ENCODE results near the gene TAMALIN.

Gene TAMALIN

DNA sequence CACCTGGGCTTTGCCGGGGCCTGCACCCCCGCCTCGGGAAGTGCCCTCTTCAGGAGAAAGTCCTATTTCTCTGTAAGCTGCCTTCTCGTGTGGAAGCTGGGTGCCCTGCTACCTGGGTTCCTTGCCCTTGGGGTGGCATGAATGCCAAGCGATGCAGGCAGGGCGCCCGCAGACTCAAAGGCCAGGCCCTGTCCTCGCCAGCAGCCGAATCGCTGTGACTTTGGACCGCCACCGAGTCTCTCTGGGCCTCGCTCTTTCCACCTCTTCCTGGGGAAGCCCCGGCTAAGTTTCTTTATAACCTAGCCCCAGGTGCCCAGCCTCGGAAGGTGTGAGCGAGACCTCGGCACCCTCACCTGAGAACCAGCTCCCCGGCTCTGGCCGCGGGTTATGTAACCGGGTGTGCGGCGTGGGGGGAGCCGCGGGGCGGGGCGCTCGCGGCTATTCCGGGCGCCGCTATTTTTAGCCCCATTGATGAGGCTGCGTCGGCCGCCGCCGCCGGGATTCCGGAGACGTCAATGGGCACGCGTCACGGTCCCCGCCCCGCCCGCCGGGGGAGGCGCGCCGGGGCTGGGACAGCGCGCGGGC lies 29.9 kb downstream of the TAMALIN start:
- no peaks in the 10 kb centered on the region for H3K36me3 ChIP-seq
- H3K4me1 ChIP-seq = peaks cover 47 to 94% (median 86%) of the 10 kb centered on the region in 10 experiments
- H4K20me1 ChIP-seq = peaks cover 0 to 36% (median 6%) of the 10 kb centered on the region in 11 experiments; a peak in 5 of 22 replicates
- no peaks in the 10 kb centered on the region for H3K9me3 ChIP-seq (replicated peaks in 1 of 11)
- peaks cover 0 to 8% (median 0%) of the 10 kb centered on the region in 11 experiments; a peak in 2 of 22 replicates for H3K27me3 ChIP-seq
- TF ChIP-seq Cebpa-rat (IDR thresholded peaks at IDR 0.05) = no peak
- H3K4me2 ChIP-seq = peak overlapping the region; percentile 97 to 100 (median 99)
- H3K4me3 ChIP-seq = peak overlapping the region; percentile 64 to 82 (median 72)
- H3K27ac ChIP-seq = peak overlapping the region; percentile 24 to 80 (median 61); a peak in 19 of 22 replicates
- peak overlapping the region in 9 of 11 experiments; percentile 27 to 92 (median 74); a peak in 15 of 22 replicates for H3K9ac ChIP-seq

DNA sequence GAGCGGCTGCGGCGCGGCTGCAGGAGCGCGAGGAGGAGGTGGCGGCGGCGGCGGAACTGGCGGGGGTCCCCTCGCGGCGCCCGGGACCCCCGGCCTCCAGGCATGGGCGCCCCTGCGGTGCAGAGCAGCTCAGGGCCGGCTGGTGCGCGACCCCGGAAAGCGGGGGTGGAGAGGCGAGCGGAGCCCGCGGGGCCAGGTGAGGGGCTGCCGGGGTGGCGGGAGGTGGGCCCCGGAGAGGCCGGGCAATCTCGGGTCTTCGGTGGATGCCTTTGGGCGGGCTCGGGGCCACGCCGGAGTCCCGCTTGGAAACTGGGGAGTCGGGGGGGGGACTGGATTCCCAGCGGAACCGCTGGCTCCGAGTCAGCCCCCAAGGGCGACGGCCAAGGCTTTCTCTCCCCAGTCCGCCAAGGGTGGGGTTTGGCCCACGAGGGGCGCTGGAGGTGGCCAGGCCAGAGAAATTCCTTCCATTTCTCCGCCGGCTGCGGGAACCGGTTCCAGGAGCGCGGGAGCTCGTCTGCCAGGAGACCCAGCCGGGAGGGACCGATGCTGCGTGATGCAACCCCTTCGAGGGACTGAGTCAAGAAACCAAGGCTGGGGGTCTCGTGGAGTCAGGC lies 30.6 kb downstream of the TAMALIN start:
- Histone ChIP-seq H3K4me1 (peaks cover 54 to 94% (median 86%) of the 10 kb centered on the region in 10 experiments), H3K27me3 (peaks cover 0 to 8% (median 0%) of the 10 kb centered on the region in 11 experiments; a peak in 2 of 22 replicates), H3K4me3 (peak overlapping the region; percentile 64 to 82 (median 72)), H3K9me3 (replicated peaks in 1 of 11) (no peaks in the 10 kb centered on the region), H3K27ac (peak overlapping the region; percentile 60 to 88 (median 74)), H3K9ac (peak overlapping the region; percentile 69 to 92 (median 81)), H3K4me2 (peak overlapping the region; percentile 97 to 100 (median 99)), H4K20me1 (peaks cover 0 to 42% (median 6%) of the 10 kb centered on the region in 11 experiments; a peak in 6 of 22 replicates), H3K36me3 (no peaks in the 10 kb centered on the region)
- TF ChIP-seq Cebpa-rat (IDR thresholded peaks at IDR 0.05) = no peak

DNA sequence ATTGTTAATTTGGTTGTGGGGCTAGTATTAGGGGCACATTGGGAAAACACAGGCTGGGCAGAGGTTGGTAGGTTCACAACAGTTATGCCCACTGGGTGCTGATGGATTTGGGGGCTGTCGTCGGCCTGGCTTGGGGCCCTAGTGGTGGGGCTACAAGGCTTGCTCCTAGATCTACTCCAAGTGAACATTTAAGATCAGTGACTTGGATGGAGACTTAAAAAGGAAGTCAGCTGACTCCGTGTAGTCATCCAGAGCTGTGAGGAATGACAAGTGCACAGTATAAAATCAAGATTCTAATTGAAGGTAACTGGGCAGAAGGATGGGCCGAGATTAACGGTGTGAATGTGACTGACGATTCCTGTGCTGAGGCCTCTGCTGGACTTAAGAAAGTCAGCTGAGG lies 31.7 kb downstream of the TAMALIN start:
- peaks cover 0 to 6% (median 0%) of the 10 kb centered on the region in 11 experiments; a peak in 1 of 22 replicates for H3K36me3 ChIP-seq
- H3K27ac ChIP-seq = 0 out of 22 replicates have a peak overlapping the region, but pooled peaks of 1 of the 11 experiments have one; percentile 10
- peak overlapping the region in 6 of 11 experiments; percentile 37 to 92 (median 84); a peak in 9 of 22 replicates for H3K9ac ChIP-seq
- no peaks in the 10 kb centered on the region for H3K9me3 ChIP-seq (replicated peaks in 1 of 11)
- H3K4me2 ChIP-seq = peak overlapping the region; percentile 97 to 100 (median 99)
- peaks cover 0 to 49% (median 6%) of the 10 kb centered on the region in 11 experiments; a peak in 6 of 22 replicates for H4K20me1 ChIP-seq
- no peak for TF ChIP-seq Cebpa-rat (IDR thresholded peaks at IDR 0.05)
- peak overlapping the region in 5 of 10 experiments; percentile 72 to 82 (median 78); a peak in 9 of 20 replicates for H3K4me3 ChIP-seq
- peaks cover 0 to 8% (median 0%) of the 10 kb centered on the region in 11 experiments; a peak in 2 of 22 replicates for H3K27me3 ChIP-seq
- peaks cover 57 to 96% (median 88%) of the 10 kb centered on the region in 10 experiments for H3K4me1 ChIP-seq

DNA sequence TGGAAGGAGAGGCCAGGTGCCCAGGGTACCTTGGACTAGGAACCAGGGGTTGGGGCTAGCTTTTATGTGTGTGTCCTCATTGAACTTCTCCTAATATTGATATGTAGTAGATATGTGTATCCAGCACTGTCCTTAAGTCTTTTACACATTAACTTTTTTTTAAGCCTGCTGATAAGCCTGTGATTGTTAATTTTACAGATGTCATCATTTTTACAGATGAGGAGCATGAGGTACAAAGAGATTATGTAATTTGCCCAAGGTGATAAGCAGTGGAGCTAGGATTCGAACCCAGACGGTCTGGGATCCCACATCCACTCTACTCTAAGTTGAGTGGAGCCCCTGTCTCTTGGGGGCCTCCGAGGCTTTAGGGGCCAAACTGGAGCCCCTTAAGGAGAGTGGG lies 34.3 kb downstream of the TAMALIN start:
- no peak for TF ChIP-seq Cebpa-rat (IDR thresholded peaks at IDR 0.05)
- Histone ChIP-seq H3K4me1 (peaks cover 51 to 88% (median 75%) of the 10 kb centered on the region in 10 experiments), H3K9me3 (replicated peaks in 1 of 11) (no peaks in the 10 kb centered on the region), H4K20me1 (peaks cover 0 to 49% (median 6%) of the 10 kb centered on the region in 11 experiments; a peak in 6 of 22 replicates), H3K27ac (no peak overlapping the region; a peak in 1 of 22 replicates), H3K36me3 (peaks cover 0 to 10% (median 0%) of the 10 kb centered on the region in 11 experiments; a peak in 2 of 22 replicates), H3K27me3 (peaks cover 0 to 3% (median 0%) of the 10 kb centered on the region in 11 experiments; a peak in 1 of 22 replicates), H3K4me3 (no peak overlapping the region), H3K9ac (no peak overlapping the region), H3K4me2 (peak overlapping the region in 9 of 11 experiments; percentile 69 to 99 (median 88); a peak in 17 of 22 replicates)

DNA sequence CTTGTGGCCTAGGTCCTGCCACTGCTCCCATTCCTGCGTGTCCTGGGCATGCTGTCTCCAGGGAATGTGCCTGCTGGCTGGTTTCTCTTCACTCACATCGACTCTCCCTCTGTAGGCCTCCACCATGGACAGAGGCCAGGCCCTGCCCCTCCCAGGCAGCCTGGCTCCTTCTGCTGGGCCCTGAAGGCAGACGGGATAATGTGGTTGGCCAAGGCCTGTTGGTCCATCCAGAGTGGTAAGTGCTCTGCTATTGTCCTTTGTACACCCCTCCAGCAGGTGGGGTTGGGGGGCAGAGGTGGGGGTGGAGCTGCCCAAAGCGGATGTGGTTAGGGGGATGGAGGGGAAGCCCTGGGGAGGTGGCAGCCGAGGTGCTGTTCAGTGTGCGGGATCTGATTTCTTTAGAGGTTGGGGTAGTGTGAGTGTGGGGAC lies 35.0 kb downstream of the TAMALIN start:
- peaks cover 51 to 88% (median 75%) of the 10 kb centered on the region in 10 experiments for H3K4me1 ChIP-seq
- peak overlapping the region in 5 of 11 experiments; percentile 20 to 58 (median 33); a peak in 7 of 22 replicates for H3K27ac ChIP-seq
- TF ChIP-seq Cebpa-rat (IDR thresholded peaks at IDR 0.05) = no peak
- H3K4me3 ChIP-seq = no peak overlapping the region
- peak overlapping the region in 6 of 11 experiments; percentile 2 to 55 (median 8); a peak in 6 of 22 replicates for H3K9ac ChIP-seq
- peaks cover 0 to 10% (median 0%) of the 10 kb centered on the region in 11 experiments; a peak in 2 of 22 replicates for H3K36me3 ChIP-seq
- peak overlapping the region; percentile 68 to 93 (median 80) for H3K4me2 ChIP-seq
- H3K27me3 ChIP-seq = no peaks in the 10 kb centered on the region; a peak in 1 of 22 replicates
- H3K9me3 ChIP-seq (replicated peaks in 1 of 11) = no peaks in the 10 kb centered on the region
- H4K20me1 ChIP-seq = peaks cover 0 to 49% (median 5%) of the 10 kb centered on the region in 11 experiments; a peak in 6 of 22 replicates

DNA sequence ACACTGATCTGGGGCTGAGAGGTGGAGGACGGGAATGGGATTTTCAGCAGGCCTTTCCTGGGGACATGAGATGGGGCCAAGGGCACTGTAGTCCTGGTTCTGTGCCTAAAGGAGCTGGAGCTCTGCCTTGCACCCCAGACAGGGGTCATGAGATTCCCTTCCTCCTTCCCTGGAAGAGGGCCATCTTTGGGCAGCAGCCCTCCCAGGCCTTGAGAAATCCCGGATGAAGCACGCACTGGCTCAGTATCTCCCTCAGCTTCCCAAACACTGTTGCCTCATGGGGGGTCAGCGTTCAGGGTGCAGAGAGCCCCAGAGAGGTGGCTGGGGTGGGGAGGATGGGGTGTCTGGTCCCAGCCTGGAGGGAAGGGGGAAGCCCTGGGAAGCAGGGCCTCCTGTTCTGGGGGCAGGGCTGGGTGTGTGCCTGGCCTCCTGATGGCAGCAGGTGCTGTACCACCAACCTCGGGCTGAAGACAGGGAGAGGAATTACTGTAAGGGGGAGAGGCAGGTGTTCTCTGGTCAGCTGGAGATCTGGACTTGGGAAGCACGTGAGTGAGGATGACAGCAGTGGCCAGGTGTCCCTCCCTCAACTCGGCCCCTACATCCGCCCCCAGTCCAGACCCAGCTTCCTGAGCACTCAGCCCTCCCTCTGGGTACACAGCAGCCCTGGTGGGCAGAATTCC lies 36.1 kb downstream of the TAMALIN start:
- H3K4me2 ChIP-seq = peak overlapping the region; percentile 68 to 93 (median 80)
- no peak for TF ChIP-seq Cebpa-rat (IDR thresholded peaks at IDR 0.05)
- no peak overlapping the region for H3K4me3 ChIP-seq

DNA sequence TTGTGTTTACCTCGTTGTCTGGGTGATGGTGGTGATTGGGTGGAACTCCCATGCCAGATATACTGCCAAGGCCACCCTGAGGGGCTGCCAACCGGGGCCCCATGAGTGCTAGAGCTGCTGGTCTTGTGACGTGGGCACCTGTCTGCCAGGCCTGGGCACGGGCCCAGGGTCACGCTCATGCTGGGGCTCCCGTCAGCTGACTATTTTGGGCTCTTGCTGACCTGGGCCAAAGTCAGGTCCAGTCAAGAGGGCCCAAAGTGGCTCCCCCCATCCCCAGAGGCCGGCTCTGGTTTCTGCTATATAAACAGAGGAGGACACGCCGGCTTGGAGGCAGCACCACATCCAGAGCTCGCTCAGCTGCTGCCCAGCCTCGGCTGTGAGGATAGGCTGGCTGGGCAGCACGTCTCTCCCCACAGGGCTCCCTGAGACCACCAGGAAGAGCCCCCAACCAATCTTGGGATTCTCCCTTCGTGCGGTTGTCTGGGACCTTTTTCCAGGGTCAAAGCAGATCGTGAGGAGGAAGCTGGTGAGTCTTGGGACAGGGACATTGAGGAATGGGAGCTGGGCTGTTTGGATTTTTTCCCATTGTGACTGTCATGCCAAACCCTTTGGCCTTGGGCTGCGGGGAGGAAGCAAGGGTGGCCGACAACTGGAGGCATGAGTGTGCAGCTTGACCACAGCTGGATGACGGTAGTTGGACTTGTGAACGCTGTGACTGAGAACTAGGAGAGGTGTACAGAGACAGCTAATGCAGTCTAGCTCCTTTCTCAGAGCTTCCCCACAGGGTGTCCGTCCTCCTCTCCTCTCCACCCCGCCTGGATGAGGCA lies 36.9 kb downstream of the TAMALIN start:
- peak overlapping the region in 1 of 11 experiments; percentile 12; a peak in 2 of 22 replicates for H3K9ac ChIP-seq
- H3K4me2 ChIP-seq = peak overlapping the region in 6 of 11 experiments; percentile 69 to 88 (median 81); a peak in 11 of 22 replicates
- TF ChIP-seq Cebpa-rat (IDR thresholded peaks at IDR 0.05) = no peak
- no peaks in the 10 kb centered on the region for H3K9me3 ChIP-seq (replicated peaks in 1 of 11)
- no peak overlapping the region; a peak in 1 of 22 replicates for H3K27ac ChIP-seq
- peaks cover 0 to 44% (median 2%) of the 10 kb centered on the region in 11 experiments; a peak in 6 of 22 replicates for H4K20me1 ChIP-seq
- no peaks in the 10 kb centered on the region for H3K27me3 ChIP-seq
- H3K4me1 ChIP-seq = peaks cover 51 to 81% (median 67%) of the 10 kb centered on the region in 10 experiments
- H3K36me3 ChIP-seq = peaks cover 0 to 10% (median 0%) of the 10 kb centered on the region in 11 experiments; a peak in 2 of 22 replicates
- H3K4me3 ChIP-seq = no peak overlapping the region

More for the DNA sequence above, 36.1 kb downstream of the TAMALIN start:
- H3K27me3 ChIP-seq = no peaks in the 10 kb centered on the region
- H3K27ac ChIP-seq = peak overlapping the region in 2 of 11 experiments; percentile 33 to 58; a peak in 6 of 22 replicates
- peaks cover 0 to 49% (median 5%) of the 10 kb centered on the region in 11 experiments; a peak in 6 of 22 replicates for H4K20me1 ChIP-seq
- peaks cover 0 to 10% (median 0%) of the 10 kb centered on the region in 11 experiments; a peak in 2 of 22 replicates for H3K36me3 ChIP-seq
- H3K9ac ChIP-seq = peak overlapping the region in 5 of 11 experiments; percentile 2 to 55 (median 3); a peak in 5 of 22 replicates
- no peaks in the 10 kb centered on the region for H3K9me3 ChIP-seq (replicated peaks in 1 of 11)
- peaks cover 57 to 88% (median 74%) of the 10 kb centered on the region in 10 experiments for H3K4me1 ChIP-seq

Data from BLaER1 treated with 17β-estradiol and CSF1 and Interleukin-3, amounts not matched to agents 10 nM and 100 nM (cell line).